H1 (cell line): Measurements from ENCODE around the gene XKR7. TPM values are rescaled to one million over a fixed set of nuclear protein-coding genes. Genes with fewer than 3 reads are reported as not detected.
A peak's percentile ranks its signal among the peaks of the same experiment; 100 is the strongest.

Source experiments
- CTCF ChIA-PET: fragments of 300-600 bp; sonication (Branson Sonifier 250); formaldehyde crosslinking; loops from one replicate; lab custom pipeline; 2021; ENCODE audit not compliant: partially characterized antibody; lab: Charles Lee
- POLR2A ChIA-PET: fragments of 300-600 bp; sonication (Branson Sonifier 250); formaldehyde crosslinking; loops from one replicate; lab custom pipeline; 2021; ENCODE audit warnings: inconsistent platforms; ENCODE audit not compliant: partially characterized antibody; lab: Charles Lee
- DNase-seq, 2 experiments: peaks; one replicate each; pipeline versions ENCODE4 v3.0.0 to v3.0.0-alpha.2; 2010 to 2022; ENCODE audit warnings: low spot score in 2 of 2, low read depth in 1 of 2, mixed read lengths in 1 of 2
- FAIRE-seq: peaks from 2 replicates; lab custom pipeline; 2011; peaks lifted over from hg19 to GRCh38; lab: Jason Lieb, UNC
- H2AFZ ChIP-seq: 2 replicates; pipeline ENCODE4 v1.8.1; 2012; ENCODE audit warnings: low read length, inconsistent platforms
- H2AK5ac ChIP-seq: 2 replicates; pipeline ENCODE4 v1.6.1; 2013; ENCODE audit warnings: low read depth, low read length
- H2BK120ac ChIP-seq: replicated peaks from 2 replicates; pipeline ENCODE3; 2013; ENCODE audit warnings: low read depth, low read length, inconsistent platforms
- H2BK12ac ChIP-seq: 2 replicates; pipeline ENCODE4 v1.6.1; 2013; ENCODE audit warnings: low read depth, low read length
- H2BK15ac ChIP-seq: 2 replicates; pipeline ENCODE4 v1.6.1; 2013; ENCODE audit warnings: low read length
- H2BK20ac ChIP-seq: 2 replicates; pipeline ENCODE4 v1.6.1; 2013; ENCODE audit warnings: low read length
- H2BK5ac ChIP-seq: 2 replicates; pipeline ENCODE4 v1.6.1; 2013; ENCODE audit warnings: low read depth, low read length
- H3K14ac ChIP-seq: 2 replicates; pipeline ENCODE4 v1.6.1; 2013; ENCODE audit warnings: inconsistent platforms; ENCODE audit not compliant: insufficient read length
- H3K18ac ChIP-seq: 2 replicates; pipeline ENCODE4 v1.6.1; 2013; ENCODE audit warnings: low read length; ENCODE audit errors: extremely low read depth
- H3K23ac ChIP-seq: 2 replicates; pipeline ENCODE4 v1.6.1; 2013; ENCODE audit warnings: inconsistent platforms; ENCODE audit not compliant: insufficient read length
- H3K23me2 ChIP-seq: 2 replicates; pipeline ENCODE4 v1.6.1; 2013; ENCODE audit warnings: low read depth, low read length
- H3K27ac ChIP-seq: 2 replicates; pipeline ENCODE4 v1.6.1; 2011; ENCODE audit warnings: low read depth, low read length, inconsistent platforms
- H3K27me3 ChIP-seq, 4 experiments: replicated peaks in 1 of 4; 1 replicate in 1 of 4; 2 replicates in 3 of 4; pipeline versions ENCODE4 v1.6.1 to v1.8.1; 2011 to 2013; ENCODE audit warnings: low read length in 3 of 4, mild to moderate bottlenecking in 3 of 4, inconsistent platforms in 2 of 4, mixed read lengths in 2 of 4, moderate library complexity in 1 of 4; ENCODE audit not compliant: control insufficient read depth in 3 of 4, insufficient read depth in 3 of 4; ENCODE audit errors: extremely low read depth in 1 of 4
- H3K36me3 ChIP-seq, 4 experiments: 2 replicates each; pipeline versions ENCODE4 v1.6.1 to v1.8.1; 2011 to 2013; ENCODE audit warnings: mild to moderate bottlenecking in 4 of 4, low read length in 3 of 4, moderate library complexity in 2 of 4, control low read depth in 1 of 4, inconsistent platforms in 1 of 4; ENCODE audit not compliant: insufficient read depth in 4 of 4, control insufficient read depth in 2 of 4
- H3K4ac ChIP-seq: replicated peaks from 2 replicates; pipeline ENCODE3; 2013; ENCODE audit warnings: low read length, low read depth, mixed read lengths, inconsistent platforms; ENCODE audit not compliant: insufficient read length
- H3K4me1 ChIP-seq, 4 experiments: replicated peaks in 1 of 4; 1 replicate in 1 of 4; 2 replicates in 3 of 4; pipeline versions ENCODE4 v1.6.1 to v1.8.1; 2011 to 2013; ENCODE audit warnings: low read length in 3 of 4, inconsistent platforms in 2 of 4, mixed read lengths in 1 of 4; ENCODE audit not compliant: insufficient read depth in 4 of 4, control insufficient read depth in 3 of 4
- H3K4me2 ChIP-seq, 2 experiments: 2 replicates each; pipeline versions ENCODE4 v1.6.1 to v1.8.1; 2011 to 2013; ENCODE audit warnings: low read depth in 2 of 2, low read length in 2 of 2, control low read depth in 1 of 2, inconsistent platforms in 1 of 2, mild to moderate bottlenecking in 1 of 2; ENCODE audit not compliant: insufficient read depth in 1 of 2
- H3K4me3 ChIP-seq, 4 experiments: fragments of 200-600, 300-600 bp in 1 of 4; sonication (generic), shearing (Covaris generic), sonication (Bioruptor Twin) in 1 of 4; 2 replicates each; pipeline versions ENCODE4 v1.5.1 to v1.8.1; 2011 to 2016; ENCODE audit warnings: low read length in 4 of 4, low read depth in 3 of 4, control low read depth in 2 of 4, inconsistent platforms in 2 of 4, mild to moderate bottlenecking in 2 of 4, mixed read lengths in 1 of 4, moderate library complexity in 1 of 4; ENCODE audit not compliant: insufficient read depth in 2 of 4; ENCODE audit errors: extremely low read depth in 1 of 4
- H3K56ac ChIP-seq: replicated peaks from 2 replicates; pipeline ENCODE3; 2013; ENCODE audit warnings: low read depth, mild to moderate bottlenecking, mixed read lengths, low read length, inconsistent platforms; ENCODE audit not compliant: insufficient read length
- H3K79me1 ChIP-seq: 2 replicates; pipeline ENCODE4 v1.6.1; 2013; ENCODE audit warnings: low read depth, low read length, control low read depth
- H3K79me2 ChIP-seq, 2 experiments: 2 replicates each; pipeline versions ENCODE4 v1.6.1 to v1.8.1; 2012 to 2013; ENCODE audit warnings: low read length in 2 of 2, mild to moderate bottlenecking in 2 of 2, inconsistent platforms in 1 of 2; ENCODE audit not compliant: insufficient read depth in 2 of 2, control insufficient read depth in 1 of 2
- H3K9ac ChIP-seq, 4 experiments: replicated peaks in 1 of 4; 1 replicate in 1 of 4; 2 replicates in 3 of 4; pipeline versions ENCODE4 v1.6.1 to v1.8.1; 2011 to 2013; ENCODE audit warnings: low read depth in 3 of 4, low read length in 3 of 4, control low read depth in 2 of 4, mild to moderate bottlenecking in 2 of 4, moderate library complexity in 2 of 4, inconsistent platforms in 1 of 4; ENCODE audit errors: extremely low read depth in 1 of 4
- H3K9me3 ChIP-seq, 2 experiments: 2 replicates each; pipeline versions ENCODE4 v1.6.1 to v1.8.1; 2012 to 2013; ENCODE audit warnings: mild to moderate bottlenecking in 2 of 2, moderate library complexity in 2 of 2, control low read depth in 1 of 2, inconsistent platforms in 1 of 2, low read depth in 1 of 2, low read length in 1 of 2, mixed read lengths in 1 of 2; ENCODE audit not compliant: insufficient read depth in 2 of 2
- H4K20me1 ChIP-seq, 2 experiments: replicated peaks in 1 of 2; 2 replicates each; pipeline versions ENCODE3 to v1.8.1; 2011 to 2013; ENCODE audit warnings: inconsistent platforms in 2 of 2, low read length in 2 of 2, mild to moderate bottlenecking in 1 of 2; ENCODE audit not compliant: insufficient read depth in 2 of 2, control insufficient read depth in 1 of 2
- H4K5ac ChIP-seq: 2 replicates; pipeline ENCODE4 v1.6.1; 2013; ENCODE audit warnings: low read length, low read depth, mixed read lengths, inconsistent platforms; ENCODE audit not compliant: insufficient read length
- H4K8ac ChIP-seq: 2 replicates; pipeline ENCODE4 v1.8.0; 2013; ENCODE audit warnings: mild to moderate bottlenecking, moderate library complexity, low read length, inconsistent platforms; ENCODE audit not compliant: insufficient read depth; ENCODE audit errors: extremely low read depth
- H4K91ac ChIP-seq: replicated peaks from 2 replicates; pipeline ENCODE3; 2013; ENCODE audit warnings: low read length, mixed read lengths, inconsistent platforms; ENCODE audit not compliant: insufficient read length
- ASH2L ChIP-seq: fragments of 200-600, 300-600 bp; sonication (generic); IDR thresholded peaks from one replicate; pipeline ENCODE4 v1.7.1; 2017; ENCODE audit warnings: low read length
- BCL11A ChIP-seq, 2 experiments: IDR thresholded peaks; one replicate each; pipeline ENCODE4 v1.6.1; 2011; ENCODE audit warnings: low read depth in 2 of 2, low read length in 2 of 2, mild to moderate bottlenecking in 2 of 2
- EP300 ChIP-seq, 2 experiments: IDR thresholded peaks; 1 replicate in 1 of 2; 2 replicates in 1 of 2; pipeline ENCODE4 v1.6.1; 2011 to 2012; ENCODE audit warnings: low read depth in 2 of 2, low read length in 2 of 2, mild to moderate bottlenecking in 2 of 2, borderline replicate concordance in 1 of 2, inconsistent platforms in 1 of 2, moderate library complexity in 1 of 2
- HDAC2 ChIP-seq, 2 experiments: fragments of 300-600 bp in 1 of 2; sonication (generic) in 1 of 2; IDR thresholded peaks; 2 replicates each; pipeline ENCODE4 v1.6.1; 2011 to 2012; ENCODE audit warnings: low read depth in 2 of 2, low read length in 2 of 2, mild to moderate bottlenecking in 2 of 2, moderate library complexity in 2 of 2, borderline replicate concordance in 1 of 2, inconsistent platforms in 1 of 2
- JUN ChIP-seq: IDR thresholded peaks from 2 replicates; pipeline ENCODE4 v1.6.1; 2011; ENCODE audit warnings: low read depth, mild to moderate bottlenecking, improper control_type of control experiment, low read length
- KDM1A ChIP-seq: fragments of 200-600, 300-600 bp; sonication (generic); IDR thresholded peaks from 2 replicates; pipeline ENCODE4 v1.7.1; 2016; ENCODE audit warnings: mild to moderate bottlenecking, low read length, borderline replicate concordance
- PHF8 ChIP-seq: fragments of 200-600 bp; sonication (generic); conservative IDR thresholded peaks from 2 replicates; pipeline ENCODE4 v1.7.1; 2012; ENCODE audit warnings: low read depth, mild to moderate bottlenecking, inconsistent platforms, low read length, moderate library complexity
- POU5F1 ChIP-seq: IDR thresholded peaks from 2 replicates; pipeline ENCODE4 v1.6.1; 2011; ENCODE audit warnings: low read depth, mild to moderate bottlenecking, low read length, moderate library complexity
- RAD21 ChIP-seq, 2 experiments: IDR thresholded peaks in 1 of 2; conservative IDR thresholded peaks in 1 of 2; 2 replicates each; pipeline ENCODE4 v1.6.1; 2011; ENCODE audit warnings: low read depth in 2 of 2, low read length in 2 of 2, improper control_type of control experiment in 1 of 2, inconsistent platforms in 1 of 2, mild to moderate bottlenecking in 1 of 2, moderate library complexity in 1 of 2
- SIN3A ChIP-seq, 2 experiments: IDR thresholded peaks in 1 of 2; conservative IDR thresholded peaks in 1 of 2; 2 replicates each; pipeline ENCODE4 v1.6.1; 2011 to 2012; ENCODE audit warnings: low read length in 2 of 2, improper control_type of control experiment in 1 of 2, low read depth in 1 of 2, mild to moderate bottlenecking in 1 of 2
- WGBS, 2 experiments: shearing (Covaris generic) in 1 of 2; methylation state at CpG; one replicate each; pipeline versions ENCODE4 v1.1.6 to v1.1.7; 2013 to 2015; ENCODE audit warnings: low lambda C conversion rate in 2 of 2, mixed read lengths in 2 of 2, inconsistent platforms in 1 of 2, low coverage in 1 of 2, missing lambda C conversion rate in 1 of 2; ENCODE audit not compliant: insufficient replicate concordance in 2 of 2, insufficient coverage in 1 of 2, insufficient read length in 1 of 2; ENCODE audit errors: extremely low coverage in 1 of 2, missing lambda C conversion rate in 1 of 2; 5-methylcytosine and 5-hydroxymethylcytosine counted together
- polyA plus RNA-seq, 7 experiments: library from polyadenylated mRNA; depleted of rRNA in 3 of 7; stranded (reverse) in 5 of 7; unstranded in 2 of 7; fragments of >200 nt in 5 of 7; fragments of 200-250 nt in 2 of 7; gene quantifications; 1 replicate in 5 of 7; 2 replicates in 1 of 7; 4 replicates in 1 of 7; pipeline versions ENCODE4 v1.2.1 to v1.2.3, GENCODE V29; 2011 to 2013; ENCODE audit warnings: missing spikeins in 2 of 7, mixed read lengths in 2 of 7
- total RNA-seq: library from RNA; stranded (reverse); fragmentation: NEBNext Ultra II Directional; extraction: Animal tissue kit (Norgen Biotek cat#: 25700); gene quantifications from 2 replicates; pipeline ENCODE4 v1.2.1, GENCODE V29; 2021

The XKR7 gene
- total and polyA plus RNA-seq, 2 of the 8 experiments (the other 6 are each of a cell fraction or from before 2014, with no cell fraction given): 1.8 to 2.4 TPM

DNA sequence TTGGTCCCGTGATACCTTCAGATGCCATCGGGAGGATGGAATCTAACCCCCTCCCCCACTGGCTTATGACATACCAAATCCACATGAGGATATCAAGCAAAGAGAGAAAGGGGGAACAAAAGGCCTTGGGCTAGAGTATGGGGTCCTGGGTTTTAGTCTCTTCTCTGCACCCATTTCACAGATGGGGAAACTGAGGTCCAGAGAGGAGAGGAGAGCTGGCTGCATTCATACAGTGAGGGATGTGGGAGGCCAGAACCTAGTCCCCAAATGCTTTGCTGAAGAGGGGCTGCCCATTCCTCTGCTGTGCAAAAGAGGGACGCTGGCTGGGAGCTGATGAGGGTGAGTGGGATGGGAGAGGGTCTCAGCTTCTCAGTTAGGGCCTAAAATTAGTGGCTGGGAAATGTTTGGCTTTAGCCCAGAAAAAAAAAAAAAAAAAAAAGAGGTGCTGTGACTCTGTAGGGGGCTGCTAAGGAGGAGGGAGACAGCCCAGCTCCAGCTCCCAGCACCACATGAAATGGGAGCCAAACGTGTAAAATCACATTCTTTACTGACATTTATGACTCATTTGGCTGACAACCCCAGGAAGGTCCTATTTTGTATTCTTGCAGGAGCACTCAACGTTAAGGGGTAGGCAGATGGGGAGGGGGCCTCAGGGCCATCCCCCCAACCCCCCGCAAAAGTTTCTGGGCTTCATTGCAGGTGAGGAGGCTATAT lies 11.9 kb downstream of the XKR7 start:
- no peak for FAIRE-seq
- CTCF ChIA-PET: interaction anchor here (0.6 to 2.3 kb wide), 6 partner anchors 11 to 327 kb away, joined by 3 to 7 read pairs (median 4); partner anchors contain the start of gene PDRG1
- no peak overlapping the region for H3K23ac ChIP-seq
- peaks cover 4 to 9% (median 5%) of the 10 kb centered on the region in 4 experiments for H3K4me1 ChIP-seq
- no peak overlapping the region for H4K8ac ChIP-seq
- no peak overlapping the region for H4K91ac ChIP-seq
- no peak overlapping the region for H3K27ac ChIP-seq
- no peak overlapping the region for H2BK5ac ChIP-seq
- H2BK20ac ChIP-seq: no peak overlapping the region
- no peak overlapping the region for H2AK5ac ChIP-seq
- H3K9ac ChIP-seq: no peak overlapping the region
- H3K27me3 ChIP-seq: peaks cover 0 to 3% (median 0%) of the 10 kb centered on the region in 4 experiments; a peak in 2 of 7 replicates
- no peak overlapping the region for H3K4ac ChIP-seq
- H3K79me1 ChIP-seq: no peaks in the 10 kb centered on the region
- WGBS, 2 experiments: 87% methylated on average over 6 of the region's 6 CpGs; no CpG with 5 or more reads in 1 of the 2 experiments
- DNase-seq: no peak
- H3K4me2 ChIP-seq: no peak overlapping the region
- H3K79me2 ChIP-seq: no peaks in the 10 kb centered on the region
- POLR2A ChIA-PET: no interaction called here
- H3K4me3 ChIP-seq: no peak overlapping the region
- no peak overlapping the region for H4K5ac ChIP-seq
- no peak overlapping the region for H3K56ac ChIP-seq
- H3K36me3 ChIP-seq: no peaks in the 10 kb centered on the region
- no peak overlapping the region for H3K14ac ChIP-seq
- no peak overlapping the region for H2BK12ac ChIP-seq
- H3K23me2 ChIP-seq: peaks cover 4% of the 10 kb centered on the region; the same call in 1 of the 2 replicates
- H2AFZ ChIP-seq: no peak overlapping the region
- no peak overlapping the region for H2BK15ac ChIP-seq
- no peak overlapping the region for H2BK120ac ChIP-seq
- H3K9me3 ChIP-seq: no peaks in the 10 kb centered on the region
- H3K18ac ChIP-seq: no peak overlapping the region
- no peaks in the 10 kb centered on the region for H4K20me1 ChIP-seq
- TF ChIP-seq POU5F1 (no peak), JUN (no peak), BCL11A (IDR thresholded peaks at IDR 0.05; ENCODE audit: low read depth in 2 of 2, low read length in 2 of 2) (no peak), ASH2L (no peak), PHF8 (no peak), HDAC2 (IDR thresholded peaks at IDR 0.05; ENCODE audit: borderline replicate concordance in 1 of 2, low read depth in 2 of 2, low read length in 2 of 2) (peak in 1 of 2 experiments; percentile 81; a peak in 1 of 4 replicates), RAD21 (IDR thresholded peaks at IDR 0.05 in 1 of 2, conservative IDR thresholded peaks at IDR 0.05 in 1 of 2; ENCODE audit: low read depth in 2 of 2, low read length in 2 of 2) (no peak), SIN3A (conservative IDR thresholded peaks at IDR 0.05 in 1 of 2, IDR thresholded peaks at IDR 0.05 in 1 of 2; ENCODE audit: low read depth in 1 of 2, low read length in 2 of 2) (no peak), KDM1A (peak; percentile 95), EP300 (IDR thresholded peaks at IDR 0.05; ENCODE audit: borderline replicate concordance in 1 of 2, low read depth in 2 of 2, low read length in 2 of 2) (no peak)
